GM12878 (cell line): Measurements from ENCODE around the gene SPATS2L. TPM values are rescaled to one million over a fixed set of nuclear protein-coding genes. Genes with fewer than 3 reads are reported as not detected.

Experiments
- ATAC-seq: fragments of 200-7000 bp; cut with Tn5 transposase; 3 replicates; pipeline ENCODE4 v1.9.1; 2020; ENCODE audit warnings: mild to moderate bottlenecking, moderate library complexity
- BruUV-seq: library from RNA; stranded (reverse); fragments of 400-500 nt; replicated peaks from 2 replicates; lab custom pipeline; 2021; lab: Mats Ljungman, UMichigan
- CTCF ChIA-PET: fragments of 300-600 bp; sonication (Branson Sonifier 250); formaldehyde crosslinking; extraction: SDS; loops from one replicate; lab custom pipeline; 2021; ENCODE audit warnings: inconsistent platforms; lab: Yijun Ruan, JAX
- POLR2A ChIA-PET: fragments of 350-600 bp; formaldehyde crosslinking; extraction: SDS; loops from one replicate; lab custom pipeline; 2021; ENCODE audit warnings: inconsistent platforms; lab: Charles Lee
- RAD21 ChIA-PET: fragments of 300-600 bp; sonication (Branson Sonifier 250); formaldehyde crosslinking; loops from one replicate; lab custom pipeline; 2023; ENCODE audit warnings: antibody characterized with exemption; ENCODE audit not compliant: unreplicated experiment; lab: Charles Lee
- SMC1A ChIA-PET: fragments of 300-600 bp; sonication (Branson Sonifier 250); formaldehyde crosslinking; loops from one replicate; lab custom pipeline; 2023; ENCODE audit not compliant: unreplicated experiment, uncharacterized antibody; lab: Charles Lee
- DNase-seq: peaks from one replicate; pipeline ENCODE4 v3.0.0-alpha.2; 2011; ENCODE audit warnings: low read depth, low spot score
- FAIRE-seq: peaks from 3 replicates; lab custom pipeline; 2011; peaks lifted over from hg19 to GRCh38; lab: Jason Lieb, UNC
- H2AFZ ChIP-seq: 2 replicates; pipeline ENCODE4 v1.6.0; 2011; ENCODE audit warnings: low read depth, low read length, control low read depth; ENCODE audit not compliant: control insufficient read depth
- H3K27ac ChIP-seq: 2 replicates; pipeline ENCODE4 v1.5.1; 2011; ENCODE audit warnings: control low read depth; ENCODE audit not compliant: control insufficient read depth, insufficient read depth
- H3K27me3 ChIP-seq, 2 experiments: replicated peaks in 1 of 2; 2 replicates each; pipeline versions ENCODE4 v1.6.0 to v1.6.1; 2011; ENCODE audit warnings: low read length in 1 of 2; ENCODE audit not compliant: control insufficient read depth in 2 of 2, insufficient read depth in 2 of 2
- H3K36me3 ChIP-seq, 2 experiments: 2 replicates each; pipeline ENCODE4 v1.5.1; 2011; ENCODE audit warnings: low read length in 1 of 2; ENCODE audit not compliant: control insufficient read depth in 2 of 2, insufficient read depth in 2 of 2
- H3K4me1 ChIP-seq: 2 replicates; pipeline ENCODE4 v1.6.1; 2011; ENCODE audit warnings: mild to moderate bottlenecking, low read length, moderate library complexity, mixed read lengths; ENCODE audit not compliant: control insufficient read depth, insufficient read depth
- H3K4me2 ChIP-seq: 2 replicates; pipeline ENCODE4 v1.6.0; 2011; ENCODE audit warnings: control low read depth; ENCODE audit not compliant: control insufficient read depth, insufficient read depth
- H3K4me3 ChIP-seq: fragments of 200-600 bp; sonication (generic); 2 replicates; pipeline ENCODE4 v1.5.1; 2016
- H3K79me2 ChIP-seq: 2 replicates; pipeline ENCODE4 v1.6.0; 2011; ENCODE audit warnings: low read length; ENCODE audit not compliant: control insufficient read depth, insufficient read depth
- H3K9ac ChIP-seq: 2 replicates; pipeline ENCODE4 v1.8.0; 2011; ENCODE audit warnings: low read length, control low read depth, mixed read lengths; ENCODE audit not compliant: control insufficient read depth, insufficient read depth
- H3K9me3 ChIP-seq: replicated peaks from 3 replicates; pipeline ENCODE4 v1.5.1; 2011; ENCODE audit warnings: mild to moderate bottlenecking, low read length; ENCODE audit not compliant: control insufficient read depth, insufficient read depth
- H4K20me1 ChIP-seq: 2 replicates; pipeline ENCODE4 v1.6.0; 2011; ENCODE audit not compliant: control insufficient read depth, insufficient read depth
- E4F1 ChIP-seq: fragments of 450-650 bp; IDR thresholded peaks from 2 replicates; pipeline ENCODE4 v1.6.1; 2018; ENCODE audit warnings: borderline replicate concordance, mild to moderate bottlenecking; ENCODE audit not compliant: partially characterized antibody
- IKZF1 ChIP-seq: fragments of 450-650 bp; conservative IDR thresholded peaks from 2 replicates; pipeline ENCODE4 v1.6.1; 2017; ENCODE audit warnings: antibody characterized with exemption, mild to moderate bottlenecking
- RAD51 ChIP-seq: fragments of 450-650 bp; IDR thresholded peaks from 2 replicates; pipeline ENCODE4 v1.6.1; 2016; ENCODE audit warnings: moderate library complexity, mild to moderate bottlenecking, inconsistent platforms
- SMAD5 ChIP-seq: IDR thresholded peaks from 2 replicates; pipeline ENCODE4 v1.6.1; 2016; ENCODE audit warnings: antibody characterized with exemption, low read depth
- STAT3 ChIP-seq: IDR thresholded peaks from 2 replicates; pipeline ENCODE4 v1.6.1; 2011; ENCODE audit warnings: low read depth, low read length, improper control_type of control experiment
- TCF12 ChIP-seq: IDR thresholded peaks from 2 replicates; pipeline ENCODE4 v1.6.1; 2011; ENCODE audit warnings: low read depth, mild to moderate bottlenecking, low read length
- ZNF207 ChIP-seq: fragments of 450-650 bp; IDR thresholded peaks from 2 replicates; pipeline ENCODE4 v1.6.1; 2014; ENCODE audit warnings: antibody characterized with exemption, mild to moderate bottlenecking, borderline replicate concordance
- WGBS: methylation state at CpG from one replicate; pipeline ENCODE4 v1.1.6; 2016; ENCODE audit warnings: low lambda C conversion rate; ENCODE audit not compliant: insufficient replicate concordance, insufficient coverage; ENCODE audit errors: missing lambda C conversion rate; 5-methylcytosine and 5-hydroxymethylcytosine counted together
- in situ Hi-C: fragments of 300-500 bp; cut with MboI; formaldehyde crosslinking; loops from 9 replicates; pipeline ENCODE4 v1.14.3; 2018; ENCODE audit warnings: mixed read lengths
- intact Hi-C: fragments of 100-400 bp; cut with micrococcal nuclease; formaldehyde crosslinking; loops from one replicate; pipeline ENCODE4 v1.14.2; 2022; ENCODE audit not compliant: unreplicated experiment
- polyA plus RNA-seq, 11 experiments: library from polyadenylated mRNA; depleted of rRNA in 4 of 11; unstranded in 6 of 11; stranded (reverse) in 5 of 11; fragments of >200 nt; fragmentation: Nextera tagmentation in 4 of 11; fragmentation: Illumina TruSeq in 1 of 11; extraction: Ambion mirVana in 4 of 11; extraction: Trizol in 1 of 11; gene quantifications; 1 replicate in 1 of 11; 2 replicates in 10 of 11; pipeline versions ENCODE4 v1.2.1 to v1.2.3, GENCODE V29; 2011 to 2016; ENCODE audit warnings: inconsistent platforms in 2 of 11, missing spikeins in 2 of 11, low read depth in 1 of 11
- total RNA-seq, 4 experiments: library from RNA; depleted of rRNA in 3 of 4; stranded (reverse); fragments of >200 nt in 3 of 4; fragmentation: Illumina TruSeq in 1 of 4; extraction: Trizol in 1 of 4; gene quantifications; 2 replicates each; pipeline versions ENCODE4 v1.2.1 to v1.2.3, GENCODE V29; 2013 to 2021

The SPATS2L gene
- total and polyA plus RNA-seq, 10 of the 15 experiments (the other 5 are each of a cell fraction or from before 2014, with no cell fraction given): 5.2 to 30.0 (median 20.1) TPM

GRCh38 chr2:200352636-200353035 lies 46.1 kb downstream of the SPATS2L start:
- WGBS: 43% methylated on average over 1 of the region's 1 CpG
- Histone ChIP-seq H3K36me3 (no peaks in the 10 kb centered on the region; a peak in 1 of 4 replicates), H3K4me1 (no peaks in the 10 kb centered on the region), H3K27ac (no peak overlapping the region), H3K9ac (no peak overlapping the region), H3K9me3 (no peaks in the 10 kb centered on the region; the same call in 2 of the 3 replicates), H3K4me2 (no peak overlapping the region), H4K20me1 (no peaks in the 10 kb centered on the region), H2AFZ (no peak overlapping the region), H3K27me3 (no peaks in the 10 kb centered on the region), H3K79me2 (no peaks in the 10 kb centered on the region), H3K4me3 (no peak overlapping the region)
- ChIA-PET RAD21 (interaction anchor here (0.6 kb wide), 1 partner anchor 32 kb away, joined by 3 read pairs; no protein-coding TSS in a partner anchor), SMC1A (interaction anchor here (1.1 to 1.4 kb wide), 2 partner anchors 10 to 11 kb away, joined by 3 to 6 read pairs; no protein-coding TSS in a partner anchor), CTCF (interaction anchor here (1.1 to 1.5 kb wide), 2 partner anchors 21 to 368 kb away, joined by 3 to 4 read pairs; no protein-coding TSS in a partner anchor), POLR2A (no interaction called here)
- intact Hi-C loops: no loop called here
- no TSS peak for BruUV-seq
- TF ChIP-seq IKZF1: no peak
- TF ChIP-seq RAD51: no peak
- no peak for TF ChIP-seq SMAD5
- TF ChIP-seq STAT3: no peak
- TF ChIP-seq E4F1: no peak
- no peak for TF ChIP-seq TCF12
- TF ChIP-seq ZNF207: no peak
- FAIRE-seq (no peak), DNase-seq (no peak), ATAC-seq (no peak)
- in situ Hi-C loops: no loop called here
